HCT116 (cell line): ENCODE results near the gene DNAH9.

ENCODE experiments used
- CTCF ChIP-seq, 3 experiments: fragments of 200-600 bp in 1 of 3; sonication (generic) in 1 of 3; IDR thresholded peaks in 2 of 3; conservative IDR thresholded peaks in 1 of 3; 2 replicates each; pipeline ENCODE4 v1.5.1; 2012 to 2017; ENCODE audit warnings: low read depth in 2 of 3, low read length in 2 of 3, antibody characterized with exemption in 1 of 3, borderline replicate concordance in 1 of 3, control low read depth in 1 of 3, mild to moderate bottlenecking in 1 of 3, mixed read lengths in 1 of 3, mixed run types in 1 of 3, moderate library complexity in 1 of 3; ENCODE audit not compliant: insufficient read depth in 1 of 3
- EZH2 ChIP-seq: fragments of 200-600 bp; sonication (generic); IDR thresholded peaks from 2 replicates; pipeline ENCODE4 v1.6.1; 2017; ENCODE audit warnings: antibody characterized with exemption, mixed run types
- RAD21 ChIP-seq: IDR thresholded peaks from 2 replicates; pipeline ENCODE4 v1.6.1; 2012; ENCODE audit warnings: low read depth, mild to moderate bottlenecking
- YY1 ChIP-seq: IDR thresholded peaks from 2 replicates; pipeline ENCODE4 v1.6.1; 2011; ENCODE audit warnings: low read length, low read depth, moderate library complexity, mild to moderate bottlenecking; ENCODE audit not compliant: insufficient replicate concordance; ENCODE audit errors: extremely low read depth
- ZFX ChIP-seq: fragments of 450-650 bp; IDR thresholded peaks from 2 replicates; pipeline ENCODE4 v1.6.1; 2017

GRCh38 chr17:11690681-11691080 lies 92.4 kb downstream of the DNAH9 start:
- no peak for TF ChIP-seq CTCF (IDR thresholded peaks at IDR 0.05 in 2 of 3, conservative IDR thresholded peaks at IDR 0.05 in 1 of 3; ENCODE audit: borderline replicate concordance in 1 of 3, insufficient read depth in 1 of 3, low read depth in 2 of 3, low read length in 2 of 3)
- TF ChIP-seq RAD21, result no peak
- TF ChIP-seq EZH2, result no peak
- no peak for TF ChIP-seq YY1
- TF ChIP-seq ZFX, result no peak
